HG03457 (cell line): ENCODE results near the gene OGFR.

Source experiments
- ATAC-seq: cut with Tn5 transposase; IDR thresholded peaks from one replicate; pipeline ENCODE4 v1.9.1; 2021; ENCODE audit warnings: moderate number of reproducible peaks; ENCODE audit not compliant: unreplicated experiment

The OGFR gene

GRCh38 chr20:62769346-62770071, 35.1 kb upstream of the OGFR start:
- ATAC-seq: no peak

- ATAC-seq: no peak
These were observed 34.3 kb upstream of the OGFR start for GRCh38 chr20:62770111-62770910.

GRCh38 chr20:62770916-62771315, 33.7 kb upstream of the OGFR start:
- no peak for ATAC-seq

DNA sequence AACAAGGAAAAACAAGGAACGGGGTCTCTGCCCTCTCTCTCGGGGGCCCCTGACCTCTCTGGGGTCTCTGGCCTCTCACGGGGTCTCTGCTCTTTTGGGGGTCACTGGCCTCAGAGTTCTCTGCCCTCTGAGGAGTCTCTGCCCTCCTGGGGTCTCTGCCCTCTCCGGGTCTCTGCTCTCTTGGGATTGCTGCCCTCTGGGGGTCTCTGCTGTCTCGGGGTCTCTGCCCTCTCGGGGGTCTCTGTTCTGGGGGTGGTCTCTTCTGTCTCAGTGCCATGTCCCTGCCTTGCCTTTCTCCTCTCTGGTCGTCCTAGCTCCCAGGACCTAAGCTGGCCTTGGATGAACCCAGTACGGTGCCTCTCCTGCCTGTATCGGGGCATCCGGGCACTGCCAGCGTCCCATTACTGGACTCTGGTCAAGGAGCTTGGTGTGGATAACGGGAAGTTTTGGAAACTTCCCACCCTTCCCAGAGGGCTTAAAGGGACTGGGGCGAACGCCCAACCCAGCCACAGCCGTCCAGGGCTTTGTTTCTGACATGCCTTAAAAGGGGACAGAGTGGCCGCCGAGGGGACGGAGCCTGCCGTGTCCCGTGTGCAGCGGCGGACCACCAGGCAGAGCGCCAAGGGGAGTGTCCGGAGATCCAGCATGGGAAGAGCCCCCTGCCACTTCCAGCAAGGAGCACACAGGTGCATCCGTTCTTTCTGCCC, 33.1 kb upstream of the OGFR start:
- no peak for ATAC-seq

DNA sequence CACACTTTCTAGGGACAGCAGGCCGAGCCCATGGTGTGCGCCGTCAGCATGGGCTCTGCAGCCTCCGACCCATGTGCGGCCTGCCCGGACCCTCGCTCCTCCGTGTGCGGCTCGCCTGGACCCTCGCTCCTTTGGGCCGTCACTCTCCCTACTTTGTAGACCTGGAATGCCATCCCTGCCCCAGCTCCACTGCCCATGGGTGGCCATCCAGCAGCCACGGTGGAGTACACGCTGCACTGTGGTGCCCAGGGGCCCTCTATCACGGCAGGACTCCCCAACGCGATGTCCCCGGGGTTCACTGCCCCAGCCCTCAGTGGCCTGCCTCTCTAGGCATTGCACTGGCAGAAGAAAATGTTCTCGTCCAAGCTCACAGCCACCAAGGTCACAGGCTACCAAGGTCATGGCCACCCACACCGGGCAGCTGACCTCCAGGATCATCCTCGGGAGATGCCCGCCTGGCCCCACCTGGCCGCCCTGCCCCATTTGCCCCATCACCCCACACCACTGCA, 32.5 kb upstream of the OGFR start:
- no peak for ATAC-seq

DNA sequence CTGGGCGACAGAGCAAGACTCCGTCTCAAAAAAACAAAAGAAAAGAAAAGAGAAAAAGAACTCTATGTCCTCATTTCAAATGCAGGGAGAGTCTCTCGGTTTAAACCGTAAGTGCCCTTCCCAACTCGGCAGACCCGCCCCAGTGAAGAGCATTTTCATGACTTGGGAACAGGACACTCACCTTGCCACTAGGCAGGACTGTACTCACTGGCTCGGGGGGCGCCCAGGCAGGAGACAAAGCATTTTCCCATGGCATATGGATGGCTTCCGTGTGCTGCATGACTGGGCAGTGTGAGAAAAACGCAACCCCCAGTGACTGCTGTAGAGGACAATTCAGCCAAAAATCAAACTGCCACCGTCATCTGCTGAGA, 32.0 kb upstream of the OGFR start:
- ATAC-seq: no peak

DNA sequence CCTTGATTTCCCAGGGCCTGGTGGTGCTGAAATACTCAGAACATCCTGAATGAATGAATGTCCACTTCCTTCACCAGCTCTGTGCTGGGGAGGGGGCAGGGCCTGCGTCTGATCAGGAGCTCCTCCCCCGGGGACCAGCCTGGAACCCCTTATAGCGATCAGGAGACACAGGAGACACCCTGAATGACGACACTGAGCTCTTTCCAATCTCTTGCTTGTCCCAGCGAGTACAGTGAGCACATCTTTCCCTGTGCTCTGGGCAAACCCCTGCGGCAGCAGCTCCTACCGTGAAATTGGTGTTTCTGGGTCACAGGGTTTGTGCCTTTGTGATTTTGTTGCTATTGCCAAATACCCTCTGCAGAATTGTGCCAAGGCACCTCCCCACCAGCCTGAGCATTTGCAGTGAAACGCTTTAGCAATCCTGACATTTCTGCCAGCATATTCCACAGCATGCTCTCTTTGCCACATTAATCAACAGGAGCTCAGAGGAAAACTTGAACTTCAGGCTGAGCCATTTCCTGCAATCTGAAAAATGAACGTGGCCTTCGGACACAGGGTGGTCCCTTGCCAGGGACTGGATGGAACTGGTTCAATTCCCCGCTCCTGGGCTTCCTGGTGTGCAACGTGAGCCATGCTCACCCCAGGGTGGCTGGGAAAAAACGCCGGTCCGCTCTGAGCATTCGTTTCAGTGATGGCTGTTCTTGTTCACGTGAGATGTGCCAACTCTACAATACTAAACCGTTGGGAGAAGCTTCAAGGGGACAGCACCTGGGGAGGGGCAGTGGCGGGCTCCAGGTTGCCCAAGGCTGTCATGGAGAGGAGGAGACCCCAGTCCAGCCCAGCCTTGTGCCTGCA, 31.4 kb upstream of the OGFR start:
- ATAC-seq: no peak

DNA sequence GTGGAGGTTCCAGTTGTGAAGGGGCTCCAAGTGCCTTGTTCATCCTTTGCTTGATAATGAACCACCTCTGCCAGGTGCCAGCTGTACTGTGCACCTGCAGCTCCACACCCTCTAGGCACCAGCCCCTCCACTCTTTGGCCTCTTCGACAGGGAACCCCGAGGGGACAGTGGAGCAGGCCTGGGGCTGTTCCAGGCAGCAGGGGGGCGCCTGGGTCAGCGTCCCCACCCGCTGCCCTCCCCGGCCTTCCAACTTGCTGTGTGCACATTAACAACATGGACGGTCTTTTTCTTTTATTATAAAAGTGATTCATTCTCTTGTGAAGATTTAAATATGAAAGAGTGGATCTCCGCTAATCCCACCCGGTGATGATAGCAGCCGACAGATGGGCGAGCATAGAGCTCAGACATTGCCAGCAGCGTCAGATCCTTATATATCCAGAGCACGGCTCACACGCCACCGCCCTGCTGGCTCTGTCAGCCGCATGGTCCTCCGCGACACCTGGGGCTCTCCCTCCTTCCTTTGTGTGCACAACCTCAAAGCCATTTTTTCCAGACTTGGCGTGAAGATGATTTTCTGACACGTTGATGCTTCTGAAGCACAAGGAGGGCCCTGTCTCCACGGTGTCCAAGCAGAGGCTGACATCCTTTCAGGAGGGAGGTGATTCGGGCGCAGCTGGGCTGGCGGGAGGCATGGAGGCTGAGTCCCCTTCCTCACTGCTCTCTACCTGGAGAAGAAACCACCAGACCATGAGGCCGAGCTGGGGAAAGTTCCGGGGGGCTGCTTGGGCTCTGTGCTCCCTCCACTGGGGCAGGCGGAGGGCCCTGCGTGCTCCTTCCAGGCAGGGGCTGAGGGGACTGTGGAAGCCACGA, 30.6 kb upstream of the OGFR start:
- ATAC-seq: no peak

GRCh38 chr20:62774762-62775161, 29.9 kb upstream of the OGFR start:
- no peak for ATAC-seq

GRCh38 chr20:62775206-62775605, 29.4 kb upstream of the OGFR start:
- no peak for ATAC-seq

DNA sequence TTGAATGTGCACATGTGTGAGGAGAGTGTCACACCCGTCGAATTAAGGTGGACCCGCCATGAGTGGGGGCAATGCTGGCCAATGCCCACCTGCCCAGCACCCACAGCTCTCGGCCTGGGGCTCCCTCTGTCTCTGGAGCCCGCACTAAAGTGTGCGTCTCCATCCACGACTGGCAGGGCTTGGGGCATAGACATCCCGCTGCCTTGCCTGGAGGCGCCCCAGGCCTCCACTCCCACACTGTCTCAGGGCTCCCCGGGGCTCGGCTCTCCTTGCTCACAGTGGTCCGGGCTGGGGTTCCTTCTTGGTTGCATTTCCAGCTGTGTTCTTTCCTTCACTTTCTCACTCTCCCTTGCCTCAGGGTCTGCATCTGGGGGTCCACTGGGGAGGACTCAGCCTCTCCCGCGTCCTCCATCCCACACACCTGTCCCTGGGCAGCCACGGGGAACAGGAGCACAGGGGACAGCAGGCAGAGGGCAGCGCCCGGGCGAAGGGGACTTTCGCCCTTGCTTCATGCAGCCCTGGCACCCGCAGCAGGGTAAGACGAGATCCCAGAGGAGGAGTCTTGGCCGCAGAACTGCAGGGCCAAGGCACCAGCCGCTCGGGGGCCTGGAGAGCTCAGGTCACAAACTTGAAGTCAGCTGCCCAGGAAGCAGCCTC, 28.5 kb upstream of the OGFR start:
- no peak for ATAC-seq

- ATAC-seq: no peak
These were observed 27.7 kb upstream of the OGFR start for GRCh38 chr20:62776692-62777527.

DNA sequence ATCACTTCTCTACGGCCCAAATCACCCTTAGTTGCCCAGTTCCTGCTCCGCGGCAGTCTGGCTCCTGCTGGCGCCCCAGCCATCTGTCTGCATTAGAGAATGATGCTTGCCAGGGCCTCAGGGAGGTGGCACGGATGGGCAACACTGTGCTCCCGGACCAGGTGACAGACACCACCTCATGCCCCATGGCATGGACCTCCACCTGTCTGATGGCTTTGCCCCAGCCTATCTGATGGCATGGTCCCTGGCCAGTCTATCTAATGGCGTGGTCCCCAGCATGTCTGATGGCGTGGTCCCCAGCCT, 27.2 kb upstream of the OGFR start:
- ATAC-seq: no peak

DNA sequence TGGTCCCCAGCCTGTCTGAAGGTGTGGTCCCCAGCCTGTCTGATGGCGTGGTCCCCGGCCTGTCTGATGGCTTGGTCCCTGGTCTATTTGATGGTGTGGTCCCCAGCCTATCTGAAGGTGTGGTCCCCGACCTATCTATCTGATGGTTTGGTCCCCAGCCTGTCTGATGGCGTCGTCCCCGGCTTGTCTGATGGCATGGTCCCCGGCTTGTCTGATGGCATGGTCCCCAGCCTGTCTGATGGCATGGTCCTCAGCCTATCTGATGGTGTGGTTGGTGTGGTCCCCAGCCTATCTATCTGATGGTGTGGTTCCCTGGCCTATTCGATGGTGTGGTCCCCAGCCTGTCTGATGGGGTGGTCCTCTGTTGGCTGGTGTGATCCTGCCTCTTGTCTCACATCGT, 26.6 kb upstream of the OGFR start:
- no peak for ATAC-seq

GRCh38 chr20:62778601-62779416, 25.8 kb upstream of the OGFR start:
- ATAC-seq: no peak

DNA sequence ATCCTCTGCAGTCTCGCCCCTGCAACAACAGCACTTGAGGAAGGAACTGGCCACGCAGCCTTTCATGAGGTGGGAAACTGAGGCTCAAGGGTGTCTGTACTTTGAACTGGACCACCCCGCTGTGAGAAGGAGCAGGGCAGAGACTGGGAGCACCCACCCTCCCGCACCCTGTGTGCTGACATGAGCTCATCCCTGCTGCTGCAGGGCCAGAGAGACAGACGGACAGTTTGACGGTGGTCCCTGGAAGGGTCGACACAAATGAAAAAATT, 25.3 kb upstream of the OGFR start:
- ATAC-seq: no peak

DNA sequence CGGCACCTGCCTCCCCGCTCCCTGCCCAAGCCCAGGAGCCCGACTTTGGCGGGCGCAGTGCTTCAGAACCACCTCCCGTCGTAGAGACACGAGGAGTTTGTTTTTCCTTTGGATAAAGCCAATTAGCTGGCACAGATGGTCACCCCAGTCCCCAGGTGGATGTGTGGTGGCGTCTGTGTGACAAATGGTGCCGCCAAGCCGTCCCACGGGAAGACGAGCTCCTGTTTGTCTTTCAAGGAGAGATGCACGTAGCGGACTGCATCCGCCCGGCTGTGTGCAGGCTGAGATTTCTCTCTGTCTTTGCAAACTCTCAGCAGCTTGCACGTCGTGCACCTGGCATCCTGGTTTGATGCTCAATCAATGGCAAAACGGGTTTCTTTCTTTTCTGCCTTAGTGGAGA, 24.4 kb upstream of the OGFR start:
- no peak for ATAC-seq

DNA sequence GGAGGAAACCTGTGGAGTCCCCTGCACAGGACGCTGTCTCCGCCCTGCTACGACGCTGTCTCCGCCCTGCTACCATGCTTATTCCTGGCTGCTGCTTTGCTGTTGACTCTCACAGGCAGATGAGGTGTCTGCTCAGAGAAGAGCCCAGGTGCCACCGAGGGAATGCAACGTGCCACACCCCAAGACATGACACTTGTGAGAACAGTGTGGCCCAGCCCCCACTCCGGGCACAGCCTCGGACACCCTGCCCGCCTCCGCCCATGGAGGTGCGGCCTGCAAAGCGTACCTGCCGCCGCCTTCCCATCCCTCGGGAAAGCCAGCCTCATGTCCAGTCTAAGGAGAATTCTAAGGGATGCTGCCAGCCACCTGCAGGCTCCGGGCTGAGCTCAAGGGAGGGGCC, 23.9 kb upstream of the OGFR start:
- ATAC-seq: no peak
